TTC549 (cell line): Measurements from ENCODE around the gene HMGB2.

Source experiments
- FAIRE-seq: peaks from 2 replicates; lab custom pipeline; 2012; peaks lifted over from hg19 to GRCh38; lab: Jason Lieb, UNC

The HMGB2 gene

GRCh38 chr4:173288296-173288695 lies 45.9 kb downstream of the HMGB2 start:
- no peak for FAIRE-seq

GRCh38 chr4:173287486-173287885 lies 46.7 kb downstream of the HMGB2 start:
- FAIRE-seq = no peak

GRCh38 chr4:173284463-173284862 lies 49.7 kb downstream of the HMGB2 start:
- no peak for FAIRE-seq

- no peak for FAIRE-seq
Measured at GRCh38 chr4:173282626-173283025, 51.5 kb downstream of the HMGB2 start.

- no peak for FAIRE-seq
Measured at GRCh38 chr4:173282256-173282562, 51.9 kb downstream of the HMGB2 start.

- FAIRE-seq = no peak
Measured at GRCh38 chr4:173281406-173282255, 52.5 kb downstream of the HMGB2 start.
